Astrocyte (in vitro differentiated cells and primary cell): ENCODE data around the gene GDF10. TPM values are rescaled to one million over a fixed set of nuclear protein-coding genes. Genes with fewer than 3 reads are reported as not detected.

Source experiments
- total RNA-seq: library from RNA; stranded (reverse); gene quantifications from 2 replicates; pipeline ENCODE4 v1.2.1, GENCODE V29; 2021

The GDF10 gene
- total RNA-seq, 1 donor from 2014 or later, result 2.2 TPM

Other genes starting within 250 kb of the GDF10 start
- not detected in 2 replicates for gene GDF2, start 22.3 kb downstream of the GDF10 start, total RNA-seq
- not detected in 2 replicates for gene RBP3, start 48.2 kb downstream of the GDF10 start, total RNA-seq
- gene ZNF488, start 84.1 kb downstream of the GDF10 start, total RNA-seq, result 0.94 and 1.4 TPM in 2 replicates
- 0.55 and 1.0 TPM in 2 replicates for gene ANXA8, start 183.9 kb downstream of the GDF10 start, total RNA-seq
- gene FAM25G, start 191.5 kb downstream of the GDF10 start, total RNA-seq, result not detected in 2 replicates
- 6.5 and 7.0 TPM in 2 replicates for gene AGAP9, start 223.4 kb downstream of the GDF10 start, total RNA-seq